MCF 10A (cell line): ENCODE data around the gene EPOP. TPM values are rescaled to one million over a fixed set of nuclear protein-coding genes. Genes with fewer than 3 reads are reported as not detected.
A peak's percentile ranks its signal among the peaks of the same experiment; 100 is the strongest.

Source experiments
- BruUV-seq: library from RNA; stranded (reverse); fragments of 400-500 nt; replicated peaks from 2 replicates; lab custom pipeline; 2021; lab: Mats Ljungman, UMichigan
- CTCF ChIA-PET: fragments of 300-600 bp; sonication (Branson Sonifier 250); formaldehyde crosslinking; extraction: SDS; loops from one replicate; lab custom pipeline; 2021; ENCODE audit warnings: antibody characterized with exemption, inconsistent platforms; lab: Yijun Ruan, JAX
- POLR2A ChIA-PET: fragments of 300-600, 350-650 bp; sonication (Branson Sonifier 250); formaldehyde crosslinking; extraction: SDS; loops from one replicate; lab custom pipeline; 2020; ENCODE audit warnings: antibody characterized with exemption, inconsistent platforms; lab: Yijun Ruan, JAX
- DNase-seq: peaks from one replicate; pipeline ENCODE4 v3.0.0-alpha.2; 2018; ENCODE audit not compliant: unreplicated experiment
- H3K27ac Mint-ChIP-seq: one replicate; pipeline ENCODE4 v1.8.0; 2022; ENCODE audit warnings: mild to moderate bottlenecking, low read depth, mixed read lengths; ENCODE audit not compliant: unreplicated experiment
- H3K27me3 Mint-ChIP-seq: one replicate; pipeline ENCODE4 v1.8.0; 2022; ENCODE audit warnings: mixed read lengths; ENCODE audit not compliant: insufficient read depth, unreplicated experiment
- H3K36me3 Mint-ChIP-seq: one replicate; pipeline ENCODE4 v1.8.0; 2022; ENCODE audit warnings: mild to moderate bottlenecking, moderate library complexity, mixed read lengths; ENCODE audit not compliant: insufficient read depth, unreplicated experiment
- H3K4me1 Mint-ChIP-seq: one replicate; pipeline ENCODE4 v1.8.0; 2022; ENCODE audit warnings: mixed read lengths; ENCODE audit not compliant: insufficient read depth, unreplicated experiment
- H3K4me3 Mint-ChIP-seq: one replicate; pipeline ENCODE4 v1.8.0; 2022; ENCODE audit warnings: mild to moderate bottlenecking, moderate library complexity, mixed read lengths; ENCODE audit not compliant: unreplicated experiment
- H3K9me3 Mint-ChIP-seq: one replicate; pipeline ENCODE4 v1.8.0; 2022; ENCODE audit warnings: mixed read lengths; ENCODE audit not compliant: unreplicated experiment
- CTCF ChIP-seq: fragments of 200-600 bp; IDR thresholded peaks from one replicate; pipeline ENCODE4 v1.8.0; 2022; ENCODE audit warnings: antibody characterized with exemption, mild to moderate bottlenecking; ENCODE audit not compliant: unreplicated experiment
- intact Hi-C: fragments of 100-400 bp; cut with micrococcal nuclease; formaldehyde crosslinking; loops from 2 replicates; pipeline ENCODE4 v1.14.1; 2022
- total RNA-seq: library from RNA; stranded (reverse); gene quantifications from 2 replicates; pipeline ENCODE4 v1.2.3, GENCODE V29; 2022

Gene EPOP
- total RNA-seq, 1 experiment from 2014 or later = 3.6 TPM

GRCh38 chr17:38667787-38668122 lies 7.0 kb downstream of the EPOP start:
- BruUV-seq = no TSS peak
- Mint-ChIP-seq H3K27ac (no peak overlapping the region), H3K4me1 (peaks cover 6% of the 10 kb centered on the region), H3K27me3 (peaks cover 19% of the 10 kb centered on the region), H3K36me3 (no peaks in the 10 kb centered on the region), H3K9me3 (no peaks in the 10 kb centered on the region), H3K4me3 (no peak overlapping the region)
- CTCF ChIA-PET = interaction anchor here (0.6 to 8.0 kb wide), 26 partner anchors 9 to 744 kb away, joined by 3 to 73 read pairs (median 5); no protein-coding TSS in a partner anchor
- POLR2A ChIA-PET = interaction anchor here (0.7 to 1.9 kb wide), 8 partner anchors 9 to 175 kb away, joined by 3 to 9 read pairs (median 4); partner anchors contain the start of gene PSMB3
- TF ChIP-seq CTCF = no peak
- DNase-seq = no peak
- intact Hi-C loops = loop anchor here (1.0 kb wide), 4 partner anchors 83 to 244 kb away; no protein-coding TSS in a partner anchor

- CTCF ChIA-PET = interaction anchor here (0.6 to 8.0 kb wide), 28 partner anchors 9 to 745 kb away, joined by 3 to 73 read pairs (median 5); no protein-coding TSS in a partner anchor
- peak; percentile 77 for DNase-seq
- Mint-ChIP-seq H3K9me3 (no peaks in the 10 kb centered on the region), H3K4me3 (no peak overlapping the region), H3K27ac (no peak overlapping the region), H3K36me3 (no peaks in the 10 kb centered on the region), H3K27me3 (peaks cover 19% of the 10 kb centered on the region), H3K4me1 (peaks cover 6% of the 10 kb centered on the region)
- peak; percentile 99 for TF ChIP-seq CTCF
- BruUV-seq = no TSS peak
- intact Hi-C loops = loop anchor here (1.0 kb wide), 4 partner anchors 83 to 244 kb away; no protein-coding TSS in a partner anchor
- POLR2A ChIA-PET = interaction anchor here (0.7 to 1.9 kb wide), 8 partner anchors 10 to 175 kb away, joined by 3 to 9 read pairs (median 4); partner anchors contain the start of gene PSMB3
Measured at GRCh38 chr17:38667099-38667786, 7.5 kb downstream of the EPOP start.

GRCh38 chr17:38663964-38664644 lies 10.7 kb downstream of the EPOP start:
- no TSS peak for BruUV-seq
- peaks cover 9% of the 10 kb centered on the region for H3K27me3 Mint-ChIP-seq
- CTCF ChIA-PET = interaction anchor here (0.6 to 8.0 kb wide), 17 partner anchors 10 to 315 kb away, joined by 3 to 73 read pairs (median 3); no protein-coding TSS in a partner anchor
- POLR2A ChIA-PET = no interaction called here
- peaks cover 6% of the 10 kb centered on the region for H3K4me1 Mint-ChIP-seq
- no peaks in the 10 kb centered on the region for H3K9me3 Mint-ChIP-seq
- no peak overlapping the region for H3K4me3 Mint-ChIP-seq
- no peaks in the 10 kb centered on the region for H3K36me3 Mint-ChIP-seq
- peak overlapping the region; percentile 24 for H3K27ac Mint-ChIP-seq
- TF ChIP-seq CTCF = no peak
- no peak for DNase-seq
- intact Hi-C loops = loop anchor here (1.0 kb wide), 1 partner anchor 172 kb away; no protein-coding TSS in a partner anchor
